ENCODE data around the gene GHSR.

GHSR gene

GRCh38 chr3:172447611-172448579 is at the start of gene GHSR:
TSS of gene GHSR (minus strand) at chr3:172448456. CDS start at chr3:172448413, 43 bp downstream.
- DNase-seq = peak in 1 of 6 experiments; percentile 7

GRCh38 chr3:172490198-172490669 is 42.0 kb upstream of the GHSR start:
- DNase-seq = peak; percentile 49 to 75 (median 63)

GRCh38 chr3:172478116-172478515 is 29.9 kb upstream of the GHSR start:
- DNase-seq = no peak

- no peak for DNase-seq
These were observed 28.1 kb upstream of the GHSR start for GRCh38 chr3:172476347-172476746.

GRCh38 chr3:172475703-172476102 is 27.4 kb upstream of the GHSR start:
- no peak for DNase-seq

GRCh38 chr3:172471903-172472302 is 23.6 kb upstream of the GHSR start:
- no peak for DNase-seq

- no peak for DNase-seq
These were observed 22.3 kb upstream of the GHSR start for GRCh38 chr3:172470588-172470987.

- DNase-seq = no peak
These were observed 19.0 kb upstream of the GHSR start for GRCh38 chr3:172467170-172467824.

GRCh38 chr3:172466553-172467130 is 18.4 kb upstream of the GHSR start:
- no peak for DNase-seq

GRCh38 chr3:172465281-172465680 is 17.0 kb upstream of the GHSR start:
- no peak for DNase-seq

- no peak for DNase-seq
These were observed 16.1 kb upstream of the GHSR start for GRCh38 chr3:172464306-172464705.

- peak in 2 of 6 experiments; percentile 31 to 40 for DNase-seq
These were observed 13.4 kb upstream of the GHSR start for GRCh38 chr3:172461530-172462138.

- no peak for DNase-seq
These were observed 8.1 kb upstream of the GHSR start for GRCh38 chr3:172456404-172456803.

- no peak for DNase-seq
These were observed 5.9 kb upstream of the GHSR start for GRCh38 chr3:172454180-172454579.

- DNase-seq = peak in 2 of 6 experiments; percentile 1 to 7
These were observed 1.4 kb upstream of the GHSR start for GRCh38 chr3:172449466-172450149.

GRCh38 chr3:172448661-172449465 is 607 bp upstream of the GHSR start:
- no peak for DNase-seq

GRCh38 chr3:172446198-172446597 is 2.1 kb downstream of the GHSR start:
- DNase-seq = no peak

- DNase-seq = no peak
These were observed 3.4 kb downstream of the GHSR start for GRCh38 chr3:172444821-172445220.

- DNase-seq = no peak
These were observed 5.7 kb downstream of the GHSR start for GRCh38 chr3:172442606-172443005.

GRCh38 chr3:172441581-172441980 is 6.7 kb downstream of the GHSR start:
- no peak for DNase-seq

GRCh38 chr3:172438186-172438585 is 10.1 kb downstream of the GHSR start:
- DNase-seq = no peak

- DNase-seq = no peak
These were observed 10.5 kb downstream of the GHSR start for GRCh38 chr3:172437713-172438112.

Data from stimulated activated naive CD4-positive, alpha-beta T cell (primary cell).